Measurements from ENCODE around the gene LIMCH1. TPM values are rescaled to one million over a fixed set of nuclear protein-coding genes. Genes with fewer than 3 reads are reported as not detected.
A peak's percentile ranks its signal among the peaks of the same experiment; 100 is the strongest.

The LIMCH1 gene
- total RNA-seq, 1 donor from 2014 or later = 7.1 TPM

GRCh38 chr4:41652971-41653370 is 115.0 kb downstream of the LIMCH1 start:
- H3K4me2 ChIP-seq (ENCODE audit: low read length) = no peak overlapping the region
- H3K27ac ChIP-seq (ENCODE audit: low read depth, low read length) = no peak overlapping the region
- H3K9me3 ChIP-seq (ENCODE audit: insufficient read depth, low read depth, low read length) = no peaks in the 10 kb centered on the region
- Mint-ChIP-seq H3K9me3 (ENCODE audit: unreplicated experiment) (no peaks in the 10 kb centered on the region), H3K4me1 (ENCODE audit: low read depth, unreplicated experiment) (peaks cover 31% of the 10 kb centered on the region), H3K36me3 (ENCODE audit: low read depth, unreplicated experiment) (no peaks in the 10 kb centered on the region), H3K4me3 (ENCODE audit: unreplicated experiment) (no peak overlapping the region), H3K27me3 (ENCODE audit: low read depth, unreplicated experiment) (peaks cover 3% of the 10 kb centered on the region), H3K27ac (ENCODE audit: unreplicated experiment) (no peak overlapping the region)
- H3K4me3 ChIP-seq (ENCODE audit: insufficient read depth, low read depth, low read length) = no peak overlapping the region
- no peak for FAIRE-seq
- H3K4me1 ChIP-seq (ENCODE audit: insufficient read depth, low read length) = no peaks in the 10 kb centered on the region
- no peak overlapping the region for H3K9ac ChIP-seq (ENCODE audit: low read length)
- TF ChIP-seq CTCF (IDR thresholded peaks at IDR 0.05; ENCODE audit: insufficient read depth, low read depth, low read length) = no peak
- TF ChIP-seq EZH2 (IDR thresholded peaks at IDR 0.05; ENCODE audit: insufficient read depth, low read length) = no peak
- no peaks in the 10 kb centered on the region for H4K20me1 ChIP-seq (ENCODE audit: insufficient read depth, low read length)
- no peaks in the 10 kb centered on the region for H3K79me2 ChIP-seq (ENCODE audit: insufficient read depth, low read length)
- DNase-seq (ENCODE audit: low read depth) = peak; percentile 17
- H3K36me3 ChIP-seq (ENCODE audit: insufficient read depth, low read length) = no peaks in the 10 kb centered on the region
- no peaks in the 10 kb centered on the region for H3K27me3 ChIP-seq (ENCODE audit: insufficient read depth, low read length)
- no peak overlapping the region for H2AFZ ChIP-seq (ENCODE audit: low read depth, low read length)

- no peak for FAIRE-seq
- Histone ChIP-seq H3K4me2 (ENCODE audit: low read length) (no peak overlapping the region), H3K9me3 (ENCODE audit: insufficient read depth, low read depth, low read length) (no peaks in the 10 kb centered on the region), H3K4me3 (ENCODE audit: insufficient read depth, low read depth, low read length) (no peak overlapping the region), H4K20me1 (ENCODE audit: insufficient read depth, low read length) (no peaks in the 10 kb centered on the region), H3K9ac (ENCODE audit: low read length) (no peak overlapping the region), H3K27me3 (ENCODE audit: insufficient read depth, low read length) (no peaks in the 10 kb centered on the region), H3K27ac (ENCODE audit: low read depth, low read length) (no peak overlapping the region), H3K79me2 (ENCODE audit: insufficient read depth, low read length) (no peaks in the 10 kb centered on the region), H3K36me3 (ENCODE audit: insufficient read depth, low read length) (no peaks in the 10 kb centered on the region), H3K4me1 (ENCODE audit: insufficient read depth, low read length) (no peaks in the 10 kb centered on the region), H2AFZ (ENCODE audit: low read depth, low read length) (no peak overlapping the region)
- TF ChIP-seq EZH2 (IDR thresholded peaks at IDR 0.05; ENCODE audit: insufficient read depth, low read length) (no peak), CTCF (IDR thresholded peaks at IDR 0.05; ENCODE audit: insufficient read depth, low read depth, low read length) (no peak)
- Mint-ChIP-seq H3K27me3 (ENCODE audit: low read depth, unreplicated experiment) (peaks cover 3% of the 10 kb centered on the region), H3K9me3 (ENCODE audit: unreplicated experiment) (no peaks in the 10 kb centered on the region), H3K27ac (ENCODE audit: unreplicated experiment) (no peak overlapping the region), H3K4me3 (ENCODE audit: unreplicated experiment) (no peak overlapping the region), H3K36me3 (ENCODE audit: low read depth, unreplicated experiment) (no peaks in the 10 kb centered on the region), H3K4me1 (ENCODE audit: low read depth, unreplicated experiment) (peaks cover 35% of the 10 kb centered on the region)
- DNase-seq (ENCODE audit: low read depth) = no peak
Measured at GRCh38 chr4:41653523-41653922, 115.6 kb downstream of the LIMCH1 start.

GRCh38 chr4:41655177-41655576 is 117.2 kb downstream of the LIMCH1 start:
- H3K79me2 ChIP-seq (ENCODE audit: insufficient read depth, low read length) = no peaks in the 10 kb centered on the region
- Mint-ChIP-seq H3K36me3 (ENCODE audit: low read depth, unreplicated experiment) (no peaks in the 10 kb centered on the region), H3K27me3 (ENCODE audit: low read depth, unreplicated experiment) (peaks cover 2% of the 10 kb centered on the region), H3K27ac (ENCODE audit: unreplicated experiment) (peak overlapping the region; percentile 16), H3K4me1 (ENCODE audit: low read depth, unreplicated experiment) (peaks cover 40% of the 10 kb centered on the region), H3K4me3 (ENCODE audit: unreplicated experiment) (no peak overlapping the region), H3K9me3 (ENCODE audit: unreplicated experiment) (no peaks in the 10 kb centered on the region)
- TF ChIP-seq CTCF (IDR thresholded peaks at IDR 0.05; ENCODE audit: insufficient read depth, low read depth, low read length) (no peak), EZH2 (IDR thresholded peaks at IDR 0.05; ENCODE audit: insufficient read depth, low read length) (no peak)
- H3K4me2 ChIP-seq (ENCODE audit: low read length) = no peak overlapping the region
- H3K27ac ChIP-seq (ENCODE audit: low read depth, low read length) = no peak overlapping the region
- no peaks in the 10 kb centered on the region for H3K4me1 ChIP-seq (ENCODE audit: insufficient read depth, low read length)
- no peaks in the 10 kb centered on the region for H3K36me3 ChIP-seq (ENCODE audit: insufficient read depth, low read length)
- peak; percentile 64 for DNase-seq (ENCODE audit: low read depth)
- FAIRE-seq = no peak
- no peaks in the 10 kb centered on the region for H3K27me3 ChIP-seq (ENCODE audit: insufficient read depth, low read length)
- no peaks in the 10 kb centered on the region for H4K20me1 ChIP-seq (ENCODE audit: insufficient read depth, low read length)
- H3K9ac ChIP-seq (ENCODE audit: low read length) = no peak overlapping the region
- no peaks in the 10 kb centered on the region for H3K9me3 ChIP-seq (ENCODE audit: insufficient read depth, low read depth, low read length)
- H2AFZ ChIP-seq (ENCODE audit: low read depth, low read length) = no peak overlapping the region
- H3K4me3 ChIP-seq (ENCODE audit: insufficient read depth, low read depth, low read length) = no peak overlapping the region
